ENCODE measurements around the gene ST8SIA1.

ST8SIA1 gene

GRCh38 chr12:22329621-22330020, 4.9 kb downstream of the ST8SIA1 start:
- no peak for DNase-seq (ENCODE audit: low read depth in 2 of 2)

- DNase-seq (ENCODE audit: low read depth in 2 of 2): no peak
Measured at GRCh38 chr12:22325218-22325617, 9.3 kb downstream of the ST8SIA1 start.

GRCh38 chr12:22322091-22322490, 12.4 kb downstream of the ST8SIA1 start:
- DNase-seq (ENCODE audit: low read depth in 2 of 2): no peak

GRCh38 chr12:22321638-22322037, 12.9 kb downstream of the ST8SIA1 start:
- no peak for DNase-seq (ENCODE audit: low read depth in 2 of 2)

- no peak for DNase-seq (ENCODE audit: low read depth in 2 of 2)
Measured at GRCh38 chr12:22321018-22321605, 13.4 kb downstream of the ST8SIA1 start.

- DNase-seq (ENCODE audit: low read depth in 2 of 2): no peak
Measured at GRCh38 chr12:22318108-22318737, 16.3 kb downstream of the ST8SIA1 start.

GRCh38 chr12:22313963-22314330, 20.6 kb downstream of the ST8SIA1 start:
- no peak for DNase-seq (ENCODE audit: low read depth in 2 of 2)

- no peak for DNase-seq (ENCODE audit: low read depth in 2 of 2)
Measured at GRCh38 chr12:22313286-22313962, 21.1 kb downstream of the ST8SIA1 start.

- DNase-seq (ENCODE audit: low read depth in 2 of 2): no peak
Measured at GRCh38 chr12:22312336-22312735, 22.2 kb downstream of the ST8SIA1 start.

- no peak for DNase-seq (ENCODE audit: low read depth in 2 of 2)
Measured at GRCh38 chr12:22310709-22311108, 23.8 kb downstream of the ST8SIA1 start.

- DNase-seq (ENCODE audit: low read depth in 2 of 2): no peak
Measured at GRCh38 chr12:22310275-22310674, 24.2 kb downstream of the ST8SIA1 start.

GRCh38 chr12:22307811-22308210, 26.7 kb downstream of the ST8SIA1 start:
- DNase-seq (ENCODE audit: low read depth in 2 of 2): no peak

GRCh38 chr12:22306311-22306710, 28.2 kb downstream of the ST8SIA1 start:
- DNase-seq (ENCODE audit: low read depth in 2 of 2): no peak

GRCh38 chr12:22304341-22304740, 30.2 kb downstream of the ST8SIA1 start:
- DNase-seq (ENCODE audit: low read depth in 2 of 2): no peak

- DNase-seq (ENCODE audit: low read depth in 2 of 2): no peak
Measured at GRCh38 chr12:22299294-22299912, 35.1 kb downstream of the ST8SIA1 start.

GRCh38 chr12:22289250-22289649, 45.3 kb downstream of the ST8SIA1 start:
- no peak for DNase-seq (ENCODE audit: low read depth in 2 of 2)

GRCh38 chr12:22287776-22288621, 46.5 kb downstream of the ST8SIA1 start:
- DNase-seq (ENCODE audit: low read depth in 2 of 2): no peak

GRCh38 chr12:22287101-22287500, 47.4 kb downstream of the ST8SIA1 start:
- no peak for DNase-seq (ENCODE audit: low read depth in 2 of 2)

GRCh38 chr12:22286569-22286968, 47.9 kb downstream of the ST8SIA1 start:
- DNase-seq (ENCODE audit: low read depth in 2 of 2): no peak

- DNase-seq (ENCODE audit: low read depth in 2 of 2): no peak
Measured at GRCh38 chr12:22285846-22286245, 48.7 kb downstream of the ST8SIA1 start.

- no peak for DNase-seq (ENCODE audit: low read depth in 2 of 2)
Measured at GRCh38 chr12:22284871-22285270, 49.6 kb downstream of the ST8SIA1 start.

- no peak for DNase-seq (ENCODE audit: low read depth in 2 of 2)
Measured at GRCh38 chr12:22283508-22283907, 51.0 kb downstream of the ST8SIA1 start.

All from stimulated activated CD8-positive, alpha-beta memory T cell treated with anti-CD3 and anti-CD28 coated beads, Interleukin-2, amount 100 ng/mL, for 1 hour (primary cell).